ENCODE measurements around the gene GYG2. TPM values are rescaled to one million over a fixed set of nuclear protein-coding genes. Genes with fewer than 3 reads are reported as not detected.
"Not testable (repeated sequence)": the region's sequence is repeated elsewhere in the genome, so short reads cannot be mapped to it uniquely, and the experiment has no call there.

The GYG2 gene
- total RNA-seq, 1 donor from 2014 or later: 0.66 TPM

- H3K4me3 ChIP-seq: peak overlapping the region; percentile 19
- not testable (repeated sequence) for H3K9me3 ChIP-seq (replicated peaks); H3K27me3 ChIP-seq (ENCODE audit: low read depth); H3K4me1 ChIP-seq; H3K36me3 ChIP-seq; H3K27ac ChIP-seq (replicated peaks); DNase-seq
- TF ChIP-seq CTCF (IDR thresholded peaks at IDR 0.05; ENCODE audit: borderline replicate concordance): peak; percentile 60
- intact Hi-C loops (cut with micrococcal nuclease): loop anchor here (10.0 kb wide), 1 partner anchor 168 kb away; no protein-coding TSS in a partner anchor
These were observed 16.4 kb upstream of the GYG2 start for GRCh38 chrX:2812161-2812907.

GRCh38 chrX:2817036-2817435 is 11.7 kb upstream of the GYG2 start:
- H3K27ac ChIP-seq (replicated peaks): no peak overlapping the region
- H3K36me3 ChIP-seq: no peaks in the 10 kb centered on the region
- H3K4me3 ChIP-seq: no peak overlapping the region
- DNase-seq: no peak
- no peaks in the 10 kb centered on the region for H3K4me1 ChIP-seq
- TF ChIP-seq CTCF (IDR thresholded peaks at IDR 0.05; ENCODE audit: borderline replicate concordance): no peak
- intact Hi-C loops (cut with micrococcal nuclease): loop anchor here (10.0 kb wide), 1 partner anchor 172 kb away; no protein-coding TSS in a partner anchor
- no peaks in the 10 kb centered on the region for H3K27me3 ChIP-seq (ENCODE audit: low read depth)
- H3K9me3 ChIP-seq (replicated peaks): no peaks in the 10 kb centered on the region

- Histone ChIP-seq H3K4me3 (no peak overlapping the region), H3K4me1 (no peaks in the 10 kb centered on the region), H3K36me3 (no peaks in the 10 kb centered on the region), H3K27me3 (ENCODE audit: low read depth) (no peaks in the 10 kb centered on the region), H3K27ac (replicated peaks) (no peak overlapping the region), H3K9me3 (replicated peaks) (no peaks in the 10 kb centered on the region)
- no peak for DNase-seq
- TF ChIP-seq CTCF (IDR thresholded peaks at IDR 0.05; ENCODE audit: borderline replicate concordance): peak; percentile 55
- intact Hi-C loops (cut with micrococcal nuclease): loop anchor here (10.0 kb wide), 1 partner anchor 175 kb away; no protein-coding TSS in a partner anchor
These were observed 9.2 kb upstream of the GYG2 start for GRCh38 chrX:2819345-2820135.

GRCh38 chrX:2820136-2820771 is 8.5 kb upstream of the GYG2 start:
- intact Hi-C loops (cut with micrococcal nuclease): no loop called here
- no peak for DNase-seq
- Histone ChIP-seq H3K9me3 (replicated peaks) (no peaks in the 10 kb centered on the region), H3K4me3 (no peak overlapping the region), H3K4me1 (no peaks in the 10 kb centered on the region), H3K27ac (replicated peaks) (no peak overlapping the region), H3K36me3 (no peaks in the 10 kb centered on the region), H3K27me3 (ENCODE audit: low read depth) (no peaks in the 10 kb centered on the region)
- TF ChIP-seq CTCF (IDR thresholded peaks at IDR 0.05; ENCODE audit: borderline replicate concordance): no peak

- H3K36me3 ChIP-seq: no peaks in the 10 kb centered on the region
- H3K27ac ChIP-seq (replicated peaks): no peak overlapping the region
- TF ChIP-seq CTCF (IDR thresholded peaks at IDR 0.05; ENCODE audit: borderline replicate concordance): no peak
- H3K4me3 ChIP-seq: no peak overlapping the region
- H3K9me3 ChIP-seq (replicated peaks): no peaks in the 10 kb centered on the region
- H3K4me1 ChIP-seq: no peaks in the 10 kb centered on the region
- intact Hi-C loops (cut with micrococcal nuclease): no loop called here
- H3K27me3 ChIP-seq (ENCODE audit: low read depth): no peaks in the 10 kb centered on the region
- no peak for DNase-seq
These were observed 4.8 kb upstream of the GYG2 start for GRCh38 chrX:2823795-2824386.

All from left ventricle myocardium inferior (tissue), 1 donor.